Suppressor macrophage treated with lipopolysaccharide for 1 hour (primary cell): ENCODE measurements around the gene PTPN2.
A peak's percentile ranks its signal among the peaks of the same experiment; 100 is the strongest.

Source experiments
- DNase-seq, 3 donors: peaks; one replicate each; pipeline ENCODE4 v3.0.0-alpha.2; 2020 to 2022

PTPN2 gene

GRCh38 chr18:12857215-12857905, 26.7 kb downstream of the PTPN2 start:
- no peak for DNase-seq

GRCh38 chr18:12855916-12856315, 28.1 kb downstream of the PTPN2 start:
- no peak for DNase-seq

- no peak for DNase-seq
Measured at GRCh38 chr18:12852566-12853315, 31.3 kb downstream of the PTPN2 start.

GRCh38 chr18:12851716-12852115, 32.3 kb downstream of the PTPN2 start:
- peak in 1 of 3 donors; percentile 15 for DNase-seq

GRCh38 chr18:12849548-12849947, 34.5 kb downstream of the PTPN2 start:
- no peak for DNase-seq

- DNase-seq, result no peak
Measured at GRCh38 chr18:12848405-12848804, 35.6 kb downstream of the PTPN2 start.

GRCh38 chr18:12844391-12844790, 39.6 kb downstream of the PTPN2 start:
- DNase-seq, result no peak

- no peak for DNase-seq
Measured at GRCh38 chr18:12843420-12844350, 40.4 kb downstream of the PTPN2 start.

GRCh38 chr18:12842459-12843380, 41.3 kb downstream of the PTPN2 start:
- DNase-seq, result no peak

GRCh38 chr18:12841070-12841469, 43.0 kb downstream of the PTPN2 start:
- peak in 2 of 3 donors; percentile 11 to 48 for DNase-seq

- DNase-seq, result peak in 1 of 3 donors; percentile 48
Measured at GRCh38 chr18:12840382-12840781, 43.7 kb downstream of the PTPN2 start.

GRCh38 chr18:12839526-12840196, 44.4 kb downstream of the PTPN2 start:
- DNase-seq, result peak; percentile 79 to 95 (median 86)

GRCh38 chr18:12839057-12839525, 44.9 kb downstream of the PTPN2 start:
- DNase-seq, result peak; percentile 39 to 92 (median 84)

- DNase-seq, result peak; percentile 81 to 97 (median 88)
Measured at GRCh38 chr18:12838178-12838634, 45.8 kb downstream of the PTPN2 start.

GRCh38 chr18:12837747-12838146, 46.3 kb downstream of the PTPN2 start:
- DNase-seq, result no peak

- DNase-seq, result no peak
Measured at GRCh38 chr18:12836551-12836950, 47.5 kb downstream of the PTPN2 start.

- no peak for DNase-seq
Measured at GRCh38 chr18:12828116-12829051, 55.7 kb downstream of the PTPN2 start.

- no peak for DNase-seq
Measured at GRCh38 chr18:12827588-12827987, 56.4 kb downstream of the PTPN2 start.

GRCh38 chr18:12825230-12825629, 58.8 kb downstream of the PTPN2 start:
- DNase-seq, result no peak

- no peak for DNase-seq
Measured at GRCh38 chr18:12823892-12824291, 60.1 kb downstream of the PTPN2 start.
